ENCODE results near the gene FXYD2. TPM values are rescaled to one million over a fixed set of nuclear protein-coding genes. Genes with fewer than 3 reads are reported as not detected.

The FXYD2 gene
- total and polyA plus RNA-seq, 2 of the 8 experiments (the other 6 are each of a cell fraction or from before 2014, with no cell fraction given) = 0.89 to 1.1 TPM

GRCh38 chr11:117816151-117816741 is 8.3 kb downstream of the FXYD2 start:
- Histone ChIP-seq H3K4me3 (ENCODE audit: extremely low read depth in 1 of 4, insufficient read depth in 2 of 4, low read depth in 3 of 4, low read length in 4 of 4) (no peak overlapping the region), H3K9me3 (ENCODE audit: insufficient read depth in 2 of 2, low read depth in 1 of 2, low read length in 1 of 2) (no peaks in the 10 kb centered on the region), H4K20me1 (replicated peaks in 1 of 2; ENCODE audit: control insufficient read depth in 1 of 2, insufficient read depth in 2 of 2, low read length in 2 of 2) (no peaks in the 10 kb centered on the region), H3K23ac (ENCODE audit: insufficient read length) (no peak overlapping the region), H3K79me1 (ENCODE audit: low read depth, low read length) (no peaks in the 10 kb centered on the region), H3K27me3 (replicated peaks in 1 of 4; ENCODE audit: control insufficient read depth in 3 of 4, extremely low read depth in 1 of 4, insufficient read depth in 3 of 4, low read length in 3 of 4) (no peaks in the 10 kb centered on the region; a peak in 1 of 7 replicates), H2BK120ac (replicated peaks; ENCODE audit: low read depth, low read length) (no peak overlapping the region), H2BK20ac (ENCODE audit: low read length) (no peak overlapping the region), H2BK15ac (ENCODE audit: low read length) (peak overlapping the region; percentile 95; the same call in 1 of the 2 replicates), H4K5ac (ENCODE audit: insufficient read length, low read depth, low read length) (peak overlapping the region; percentile 16), H3K4ac (replicated peaks; ENCODE audit: insufficient read length, low read depth, low read length) (no peak overlapping the region), H3K4me2 (ENCODE audit: insufficient read depth in 1 of 2, low read depth in 2 of 2, low read length in 2 of 2) (0 out of 4 replicates have a peak overlapping the region, but pooled peaks of 1 of the 2 experiments have one; percentile 14), H3K79me2 (ENCODE audit: control insufficient read depth in 1 of 2, insufficient read depth in 2 of 2, low read length in 2 of 2) (no peaks in the 10 kb centered on the region), H2AK5ac (ENCODE audit: low read depth, low read length) (no peak overlapping the region), H3K23me2 (ENCODE audit: low read depth, low read length) (no peaks in the 10 kb centered on the region; the same call in 1 of the 2 replicates), H3K4me1 (replicated peaks in 1 of 4; ENCODE audit: control insufficient read depth in 3 of 4, insufficient read depth in 4 of 4, low read length in 3 of 4) (peaks cover 0 to 31% (median 18%) of the 10 kb centered on the region in 4 experiments; a peak in 6 of 7 replicates), H2BK12ac (ENCODE audit: low read depth, low read length) (peak overlapping the region; percentile 68; the same call in 1 of the 2 replicates), H2AFZ (ENCODE audit: low read length) (no peak overlapping the region), H4K8ac (ENCODE audit: extremely low read depth, insufficient read depth, low read length) (peak overlapping the region; percentile 70), H4K91ac (replicated peaks; ENCODE audit: insufficient read length, low read length) (peak overlapping the region; percentile 30), H3K27ac (ENCODE audit: low read depth, low read length) (peak overlapping the region; percentile 22; the same call in 1 of the 2 replicates), H3K36me3 (ENCODE audit: control insufficient read depth in 2 of 4, insufficient read depth in 4 of 4, low read length in 3 of 4) (no peaks in the 10 kb centered on the region), H3K56ac (replicated peaks; ENCODE audit: insufficient read length, low read depth, low read length) (no peak overlapping the region), H3K18ac (ENCODE audit: extremely low read depth, low read length) (no peak overlapping the region; the same call in 1 of the 2 replicates), H2BK5ac (ENCODE audit: low read depth, low read length) (no peak overlapping the region; the same call in 1 of the 2 replicates), H3K14ac (ENCODE audit: insufficient read length) (no peak overlapping the region), H3K9ac (replicated peaks in 1 of 4; ENCODE audit: extremely low read depth in 1 of 4, low read depth in 3 of 4, low read length in 3 of 4) (no peak overlapping the region)
- DNase-seq (ENCODE audit: low read depth in 1 of 2, low spot score in 2 of 2) = peak in 1 of 2 experiments; percentile 39
- 78% methylated on average over 16 of the region's 20 CpGs; no CpG with 5 or more reads in 1 of the 2 experiments for WGBS, 2 experiments (ENCODE audit: extremely low coverage in 1 of 2, insufficient coverage in 1 of 2, insufficient read length in 1 of 2, insufficient replicate concordance in 2 of 2, low coverage in 1 of 2, low lambda C conversion rate in 2 of 2, missing lambda C conversion rate in 1 of 2)
- ChIA-PET CTCF (ENCODE audit: partially characterized antibody) (interaction anchor here (0.8 to 9.7 kb wide), 34 partner anchors 7 to 448 kb away, joined by 3 to 163 read pairs (median 5); partner anchors contain the start of gene FXYD2), POLR2A (ENCODE audit: partially characterized antibody) (interaction anchor here (1.7 kb wide), 1 partner anchor 10 kb away, joined by 4 read pairs; no protein-coding TSS in a partner anchor)
- no peak for FAIRE-seq
